AG10803 (cell line): Measurements from ENCODE around the gene USP50.
A peak's percentile ranks its signal among the peaks of the same experiment; 100 is the strongest.

Source experiments
- DNase-seq: peaks from one replicate; pipeline ENCODE4 v3.0.0; 2010; ENCODE audit warnings: low read depth
- H3K4me3 ChIP-seq: 2 replicates; pipeline ENCODE4 v1.5.1; 2011; ENCODE audit warnings: mild to moderate bottlenecking, low read length, control low read depth
- TF ChIP-seq, protein P1 (sequence below): conservative IDR thresholded peaks from 2 replicates; pipeline ENCODE4 v1.5.1; 2011; ENCODE audit warnings: mild to moderate bottlenecking, low read length, control low read depth, inconsistent platforms

USP50 gene

DNA sequence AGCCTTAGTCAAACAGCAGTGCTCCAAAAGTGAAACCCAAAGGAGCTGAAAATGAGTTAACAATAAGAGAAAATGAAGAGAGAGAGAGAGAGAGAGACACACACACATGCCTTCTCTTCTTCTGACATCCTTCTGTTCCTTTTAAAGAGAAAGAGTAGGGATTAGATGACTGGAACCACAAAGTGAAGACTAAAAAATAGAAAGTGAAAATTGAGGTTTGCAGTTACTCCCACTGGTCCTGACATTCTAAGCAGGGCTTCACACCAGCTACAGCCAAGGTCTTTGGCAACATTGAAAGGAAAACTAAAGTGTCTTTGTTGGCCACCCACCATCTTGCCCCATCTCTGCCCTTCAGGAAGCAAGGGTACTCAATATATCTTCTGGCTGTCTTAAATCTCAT, 59.2 kb downstream of the USP50 start:
- TF ChIP-seq, protein P1, sequence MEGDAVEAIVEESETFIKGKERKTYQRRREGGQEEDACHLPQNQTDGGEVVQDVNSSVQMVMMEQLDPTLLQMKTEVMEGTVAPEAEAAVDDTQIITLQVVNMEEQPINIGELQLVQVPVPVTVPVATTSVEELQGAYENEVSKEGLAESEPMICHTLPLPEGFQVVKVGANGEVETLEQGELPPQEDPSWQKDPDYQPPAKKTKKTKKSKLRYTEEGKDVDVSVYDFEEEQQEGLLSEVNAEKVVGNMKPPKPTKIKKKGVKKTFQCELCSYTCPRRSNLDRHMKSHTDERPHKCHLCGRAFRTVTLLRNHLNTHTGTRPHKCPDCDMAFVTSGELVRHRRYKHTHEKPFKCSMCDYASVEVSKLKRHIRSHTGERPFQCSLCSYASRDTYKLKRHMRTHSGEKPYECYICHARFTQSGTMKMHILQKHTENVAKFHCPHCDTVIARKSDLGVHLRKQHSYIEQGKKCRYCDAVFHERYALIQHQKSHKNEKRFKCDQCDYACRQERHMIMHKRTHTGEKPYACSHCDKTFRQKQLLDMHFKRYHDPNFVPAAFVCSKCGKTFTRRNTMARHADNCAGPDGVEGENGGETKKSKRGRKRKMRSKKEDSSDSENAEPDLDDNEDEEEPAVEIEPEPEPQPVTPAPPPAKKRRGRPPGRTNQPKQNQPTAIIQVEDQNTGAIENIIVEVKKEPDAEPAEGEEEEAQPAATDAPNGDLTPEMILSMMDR: no peak
- no peak for DNase-seq
- H3K4me3 ChIP-seq: no peak overlapping the region

DNA sequence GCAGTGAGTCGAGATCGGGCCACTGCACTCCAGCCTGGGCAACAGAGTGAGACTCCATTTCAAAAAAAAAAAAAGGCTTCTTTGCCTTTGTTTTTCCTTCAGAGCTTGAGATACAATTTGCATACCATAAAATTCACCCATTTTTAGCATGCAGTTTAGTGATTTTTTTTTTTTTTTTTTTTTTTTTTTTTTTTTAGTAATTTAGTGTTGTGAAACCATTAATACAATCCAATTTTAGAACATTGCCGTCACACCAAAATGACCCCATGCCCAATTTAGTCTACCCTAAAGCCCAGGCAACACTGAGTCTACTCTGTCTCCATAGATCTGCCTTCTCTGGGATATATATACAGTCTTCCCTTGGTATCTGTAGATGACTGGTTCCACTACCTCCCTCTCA, 61.1 kb downstream of the USP50 start:
- H3K4me3 ChIP-seq: no peak overlapping the region
- TF ChIP-seq, protein P1: no peak
- no peak for DNase-seq

DNA sequence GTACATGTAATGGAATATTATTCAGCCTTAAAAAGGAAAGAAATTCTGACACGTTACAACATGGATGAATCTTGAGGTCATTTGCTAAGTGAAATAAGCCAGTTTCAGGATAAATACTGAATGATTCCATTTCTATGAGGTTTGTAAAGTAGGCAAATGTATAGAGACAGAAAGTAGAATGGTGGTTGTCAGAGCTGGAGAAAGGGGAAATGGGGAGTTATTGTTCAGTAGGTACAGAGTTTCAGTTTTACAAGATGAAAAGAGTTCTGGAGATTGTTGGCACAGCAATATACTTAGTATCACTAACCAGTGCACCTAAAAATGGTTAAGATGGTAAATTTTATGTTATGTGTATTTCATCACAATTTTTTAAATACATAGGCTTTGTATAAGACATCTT, 61.7 kb downstream of the USP50 start:
- no peak for DNase-seq
- TF ChIP-seq, protein P1: no peak
- H3K4me3 ChIP-seq: no peak overlapping the region

DNA sequence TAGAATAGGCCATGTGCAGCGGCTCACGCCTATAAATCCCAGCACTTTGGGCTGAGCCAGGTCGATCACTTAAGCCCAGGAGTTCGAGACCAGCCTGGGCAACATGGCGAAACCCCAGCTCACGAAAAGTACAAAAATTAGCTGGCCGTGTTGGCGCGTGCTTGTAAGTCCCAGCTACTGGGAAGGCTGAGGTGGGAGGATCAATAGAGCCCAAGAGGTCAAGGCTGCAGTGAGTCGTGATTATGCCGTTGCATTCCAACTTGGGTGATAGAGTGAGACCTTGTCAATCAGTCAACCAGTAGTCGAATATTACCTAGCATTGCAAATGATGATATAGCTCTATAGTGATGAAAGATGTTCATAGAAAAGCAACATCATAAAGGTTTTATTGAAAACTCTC, 70.3 kb downstream of the USP50 start:
- TF ChIP-seq, protein P1: no peak
- DNase-seq: no peak
- no peak overlapping the region for H3K4me3 ChIP-seq

DNA sequence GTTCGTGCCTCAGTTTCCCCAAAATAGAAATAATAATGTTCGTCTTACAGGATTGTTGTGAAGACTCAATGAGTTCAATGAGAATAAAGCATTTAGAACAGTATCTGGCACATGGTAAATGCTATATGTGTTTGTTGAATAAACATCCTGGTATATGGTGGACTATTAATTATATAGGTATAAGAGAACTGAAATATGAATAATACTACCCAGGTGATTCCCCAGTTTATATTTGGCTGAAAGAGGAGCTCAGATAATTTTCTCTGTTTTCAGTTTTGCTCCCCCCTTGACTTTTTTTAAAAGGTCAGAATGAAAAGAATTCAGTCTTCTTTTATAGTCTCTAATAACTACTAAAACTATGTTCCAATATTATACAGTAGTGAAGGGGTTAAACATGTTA, 75.4 kb downstream of the USP50 start:
- DNase-seq: no peak
- H3K4me3 ChIP-seq: no peak overlapping the region
- TF ChIP-seq, protein P1: no peak

DNA sequence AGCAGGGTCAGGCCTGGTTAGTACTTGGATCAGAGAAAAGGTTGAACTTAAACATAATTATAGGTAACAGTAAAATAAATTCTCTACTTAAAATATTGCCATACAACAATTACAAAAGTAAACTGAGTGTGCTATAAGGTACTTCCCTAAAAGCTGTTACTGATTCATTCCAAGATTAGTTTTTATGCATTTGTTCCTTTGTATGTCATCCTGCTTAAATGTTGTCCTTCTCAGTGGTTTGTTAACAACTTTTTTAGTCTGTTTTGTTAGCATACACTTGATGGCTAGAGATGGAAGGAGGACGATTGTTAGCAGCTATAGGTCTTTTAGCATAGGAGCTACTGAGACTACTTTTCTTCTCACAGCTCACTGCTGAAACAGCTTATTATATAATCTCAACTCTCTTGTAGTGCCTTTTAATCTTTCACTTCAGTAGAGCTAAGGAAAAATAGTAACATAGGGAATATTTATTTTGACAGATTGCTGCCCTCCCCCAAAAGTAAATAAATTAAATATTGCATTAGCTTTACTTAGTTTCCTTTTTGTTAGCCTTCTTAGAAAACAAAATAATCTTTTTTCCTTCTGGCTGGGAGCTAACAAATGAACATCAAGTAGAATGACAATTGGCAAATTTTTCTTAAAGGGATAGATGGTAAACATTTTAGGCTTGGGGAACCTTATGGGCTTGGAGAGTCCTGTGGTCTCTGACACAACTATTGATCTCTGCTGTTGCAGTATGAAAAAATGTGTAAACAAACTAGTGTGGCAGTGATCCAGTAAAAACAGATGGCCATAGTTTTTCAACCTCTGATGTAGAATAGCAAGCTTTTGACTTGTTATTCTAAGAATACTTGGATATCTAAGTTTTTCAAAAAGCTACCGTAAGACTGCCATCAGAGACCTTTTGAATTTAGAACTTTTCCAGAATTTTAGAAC, 82.8 kb downstream of the USP50 start:
- no peak overlapping the region for H3K4me3 ChIP-seq
- TF ChIP-seq, protein P1: no peak
- peak; percentile 80 for DNase-seq
